Psoas muscle (tissue), 8 donors: Measurements from ENCODE around the gene TENT5A. TPM values are rescaled to one million over a fixed set of nuclear protein-coding genes. Genes with fewer than 3 reads are reported as not detected.

Experiments
- ATAC-seq, 4 donors: fragments of 200-7000 bp; cut with Tn5 transposase; one replicate each; pipeline ENCODE4 v1.9.1; 2020; ENCODE audit warnings: moderate library complexity in 3 of 4, mild to moderate bottlenecking in 2 of 4
- DNase-seq, 2 donors: peaks; one replicate each; pipeline ENCODE4 v3.0.0-alpha.2; 2020
- H3K27ac ChIP-seq: fragments of 200-600 bp; one replicate; pipeline ENCODE4 v1.8.0; 2022
- H3K27me3 ChIP-seq, 3 donors: fragments of 200-600 bp in 1 of 3; one replicate each; pipeline versions ENCODE4 v1.6.1 to v1.8.0; 2013 to 2022; ENCODE audit warnings: low read length in 2 of 3, mild to moderate bottlenecking in 2 of 3, moderate library complexity in 1 of 3; ENCODE audit not compliant: insufficient read depth in 3 of 3
- H3K36me3 ChIP-seq, 2 donors: fragments of 200-600 bp in 1 of 2; one replicate each; pipeline versions ENCODE4 v1.6.1 to v1.8.0; 2013 to 2022; ENCODE audit warnings: low read depth in 1 of 2, mild to moderate bottlenecking in 1 of 2, moderate library complexity in 1 of 2; ENCODE audit not compliant: insufficient read depth in 1 of 2
- H3K4me1 ChIP-seq: fragments of 200-600 bp; one replicate; pipeline ENCODE4 v1.8.0; 2022
- H3K4me3 ChIP-seq: fragments of 200-600 bp; one replicate; pipeline ENCODE4 v1.8.0; 2022; ENCODE audit warnings: mild to moderate bottlenecking
- H3K9me3 ChIP-seq: fragments of 200-600 bp; one replicate; pipeline ENCODE4 v1.8.0; 2022
- WGBS, 3 donors: extraction: QIAGEN DNeasy Blood & Tissue Kit; methylation state at CpG; one replicate each; pipeline versions ENCODE4 v1.1.6 to v1.1.7; 2013; 5-methylcytosine and 5-hydroxymethylcytosine counted together
- intact Hi-C, 2 donors: fragments of 100-400 bp; cut with DNase I; formaldehyde crosslinking; loops; one replicate each; pipeline versions ENCODE4 v1.11.0 to v1.14.2; 2022
- polyA plus RNA-seq, 3 donors: library from polyadenylated mRNA; stranded (reverse); fragments of 200-250 nt; gene quantifications; one replicate each; pipeline ENCODE4 v1.2.3, GENCODE V29; 2013
- total RNA-seq, 4 donors: library from RNA; stranded (reverse); fragmentation: NEBNext Ultra II Directional in 2 of 4; extraction: Animal tissue kit (Norgen Biotek cat#: 25700) in 2 of 4; gene quantifications; one replicate each; pipeline versions ENCODE4 v1.2.1 to v1.2.4, GENCODE V29; 2021 to 2023
- TF ChIP-seq, protein P1 (sequence below): fragments of 200-600 bp; IDR thresholded peaks from one replicate; pipeline ENCODE4 v1.8.0; 2022; ENCODE audit warnings: antibody characterized with exemption
- donor health status: healthy with polysubstance abuse.
- donor health status: DM: no; HTN: no; CAD: no; lungs with moderate emphysema.
- donor health status: Bipolar disorder and iron deficiency.
- donor health status: healthy.
- donor health status: DM: yes; HTN: yes; CAD: no.
- donor health status: DM: no; HTN: no; CAD: no.
- donor health status: DM: no; HTN: no; CAD: no.
- donor health status: DM: yes; HTN: yes; CAD: no.

Gene TENT5A
- total and polyA plus RNA-seq, 7 donors, result 0.94 to 4.3 (median 2.1) TPM

DNA sequence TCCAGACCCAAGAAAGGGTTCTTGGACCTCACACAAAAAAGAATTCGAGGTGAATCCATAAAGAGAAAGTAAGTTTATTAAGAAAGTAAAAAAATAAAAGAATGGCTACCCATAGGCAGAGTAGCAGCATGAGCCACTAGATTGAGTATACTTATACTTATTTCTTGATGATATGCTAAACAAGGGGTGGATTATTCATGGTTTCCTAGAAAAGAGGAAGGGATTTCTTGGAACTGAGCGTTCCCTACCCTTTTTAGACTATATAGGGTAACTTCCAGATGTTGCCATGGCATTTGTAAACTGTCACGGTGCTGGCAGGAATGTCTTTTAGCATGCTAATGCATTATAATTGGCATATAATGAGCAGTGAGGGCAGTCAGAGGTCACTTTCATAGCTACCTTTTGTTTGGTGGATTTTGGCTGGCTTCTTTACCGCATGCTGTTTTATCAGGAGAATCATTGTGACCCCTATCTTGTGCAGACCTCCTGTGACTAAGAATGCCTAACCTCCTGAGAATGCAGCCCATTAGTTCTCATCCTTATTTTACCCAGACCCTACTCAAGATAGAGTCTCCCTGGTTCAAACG, 44.3 kb downstream of the TENT5A start:
- intact Hi-C loops, result no loop called here
- ATAC-seq (no peak), DNase-seq (no peak)
- Histone ChIP-seq H3K27me3 (no peaks in the 10 kb centered on the region), H3K27ac (no peak overlapping the region), H3K4me3 (no peak overlapping the region), H3K36me3 (no peaks in the 10 kb centered on the region), H3K9me3 (no peaks in the 10 kb centered on the region), H3K4me1 (no peaks in the 10 kb centered on the region)
- TF ChIP-seq, protein P1, sequence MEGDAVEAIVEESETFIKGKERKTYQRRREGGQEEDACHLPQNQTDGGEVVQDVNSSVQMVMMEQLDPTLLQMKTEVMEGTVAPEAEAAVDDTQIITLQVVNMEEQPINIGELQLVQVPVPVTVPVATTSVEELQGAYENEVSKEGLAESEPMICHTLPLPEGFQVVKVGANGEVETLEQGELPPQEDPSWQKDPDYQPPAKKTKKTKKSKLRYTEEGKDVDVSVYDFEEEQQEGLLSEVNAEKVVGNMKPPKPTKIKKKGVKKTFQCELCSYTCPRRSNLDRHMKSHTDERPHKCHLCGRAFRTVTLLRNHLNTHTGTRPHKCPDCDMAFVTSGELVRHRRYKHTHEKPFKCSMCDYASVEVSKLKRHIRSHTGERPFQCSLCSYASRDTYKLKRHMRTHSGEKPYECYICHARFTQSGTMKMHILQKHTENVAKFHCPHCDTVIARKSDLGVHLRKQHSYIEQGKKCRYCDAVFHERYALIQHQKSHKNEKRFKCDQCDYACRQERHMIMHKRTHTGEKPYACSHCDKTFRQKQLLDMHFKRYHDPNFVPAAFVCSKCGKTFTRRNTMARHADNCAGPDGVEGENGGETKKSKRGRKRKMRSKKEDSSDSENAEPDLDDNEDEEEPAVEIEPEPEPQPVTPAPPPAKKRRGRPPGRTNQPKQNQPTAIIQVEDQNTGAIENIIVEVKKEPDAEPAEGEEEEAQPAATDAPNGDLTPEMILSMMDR, result no peak
- WGBS, 3 donors, result 40 to 45% (median 43%) methylated on average over 5 of the region's 5 CpGs

- H3K36me3 ChIP-seq, result no peaks in the 10 kb centered on the region
- no peaks in the 10 kb centered on the region for H3K4me1 ChIP-seq
- ATAC-seq (no peak), DNase-seq (no peak)
- H3K27ac ChIP-seq, result no peak overlapping the region
- no peak overlapping the region for H3K4me3 ChIP-seq
- H3K27me3 ChIP-seq, result no peaks in the 10 kb centered on the region
- intact Hi-C loops, result no loop called here
- H3K9me3 ChIP-seq, result no peaks in the 10 kb centered on the region
- TF ChIP-seq, protein P1, result no peak
These were observed 47.8 kb downstream of the TENT5A start for GRCh38 chr6:81704700-81705099.

GRCh38 chr6:81700414-81700813, 52.1 kb downstream of the TENT5A start:
- intact Hi-C loops, result no loop called here
- ATAC-seq, result no peak
- no peak overlapping the region for H3K4me3 ChIP-seq
- H3K9me3 ChIP-seq, result no peaks in the 10 kb centered on the region
- H3K27me3 ChIP-seq, result no peaks in the 10 kb centered on the region
- H3K27ac ChIP-seq, result no peak overlapping the region
- DNase-seq, result no peak
- WGBS, 3 donors, result 90 to 98% (median 91%) methylated on average over 1 of the region's 1 CpG
- peaks cover 12% of the 10 kb centered on the region for H3K4me1 ChIP-seq
- no peaks in the 10 kb centered on the region for H3K36me3 ChIP-seq
- TF ChIP-seq, protein P1, result no peak

DNA sequence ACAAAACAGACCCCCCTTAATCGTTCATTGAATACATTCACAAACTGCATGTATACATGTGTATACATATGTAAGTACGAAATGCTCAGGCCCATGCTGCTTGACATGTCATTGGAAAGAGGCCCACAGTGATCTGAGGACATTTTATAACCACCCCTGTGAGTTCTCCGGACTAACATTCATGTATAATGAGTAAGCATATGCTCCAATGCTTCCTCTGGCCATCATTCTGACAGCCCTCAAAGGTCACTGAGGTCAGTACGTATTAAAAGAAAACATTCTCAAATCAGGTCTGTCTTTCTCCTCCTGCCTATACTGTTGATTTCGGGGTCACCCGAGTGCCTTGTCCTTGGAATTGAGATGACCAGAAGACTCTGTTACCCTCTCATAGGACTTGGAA, 54.9 kb downstream of the TENT5A start:
- ATAC-seq (peak in 2 of 4 donors; percentile 23 to 59), DNase-seq (no peak)
- WGBS, 3 donors, result 70 to 79% (median 78%) methylated on average over 6 of the region's 6 CpGs
- intact Hi-C loops, result loop anchor here in 1 of 2 donors (5.0 kb wide), 1 partner anchor 55 kb away; the partner anchor contains the start of gene TENT5A
- Histone ChIP-seq H3K4me1 (peaks cover 12% of the 10 kb centered on the region), H3K27ac (no peak overlapping the region), H3K4me3 (no peak overlapping the region), H3K27me3 (no peaks in the 10 kb centered on the region), H3K9me3 (no peaks in the 10 kb centered on the region), H3K36me3 (no peaks in the 10 kb centered on the region)
- TF ChIP-seq, protein P1, result no peak

- Histone ChIP-seq H3K4me3 (no peak overlapping the region), H3K27ac (no peak overlapping the region), H3K9me3 (no peaks in the 10 kb centered on the region), H3K27me3 (no peaks in the 10 kb centered on the region), H3K4me1 (peaks cover 12% of the 10 kb centered on the region), H3K36me3 (no peaks in the 10 kb centered on the region)
- TF ChIP-seq, protein P1, result no peak
- DNase-seq, result no peak
- intact Hi-C loops, result loop anchor here in 1 of 2 donors (5.0 kb wide), 1 partner anchor 56 kb away; the partner anchor contains the start of gene TENT5A
- WGBS, 3 donors, result 51 to 66% (median 66%) methylated on average over 3 of the region's 3 CpGs
- peak in 3 of 4 donors; percentile 49 to 67 (median 65) for ATAC-seq
These were observed 56.0 kb downstream of the TENT5A start for GRCh38 chr6:81696524-81696923.
